Transverse colon (tissue), 4 donors: ENCODE measurements around the gene FILIP1L.

Experiments
- EP300 ChIP-seq: sonication (generic); formaldehyde crosslinking; IDR thresholded peaks from one replicate; pipeline ENCODE4 v1.6.1; 2017; ENCODE audit warnings: antibody characterized with exemption, low read depth
- POLR2A ChIP-seq: fragments of 450-650 bp; IDR thresholded peaks from one replicate; pipeline ENCODE4 v1.6.1; 2016; ENCODE audit warnings: antibody characterized with exemption, mild to moderate bottlenecking, moderate library complexity
- POLR2AphosphoS5 ChIP-seq, 3 donors: sonication (generic); formaldehyde crosslinking; IDR thresholded peaks; one replicate each; pipeline ENCODE4 v1.6.1; 2016; ENCODE audit warnings: antibody characterized with exemption in 3 of 3
- TF ChIP-seq, protein P1 (sequence below), 5 experiments: fragments of 200-600 bp in 3 of 5; fragments of 450-650 bp in 2 of 5; sonication (generic) in 3 of 5; IDR thresholded peaks; 1 replicate in 2 of 5; 2 replicates in 3 of 5; pipeline ENCODE4 v1.5.1; 2016 to 2017; ENCODE audit warnings: antibody characterized with exemption in 5 of 5, inconsistent platforms in 3 of 5, mild to moderate bottlenecking in 2 of 5, moderate library complexity in 1 of 5

DNA sequence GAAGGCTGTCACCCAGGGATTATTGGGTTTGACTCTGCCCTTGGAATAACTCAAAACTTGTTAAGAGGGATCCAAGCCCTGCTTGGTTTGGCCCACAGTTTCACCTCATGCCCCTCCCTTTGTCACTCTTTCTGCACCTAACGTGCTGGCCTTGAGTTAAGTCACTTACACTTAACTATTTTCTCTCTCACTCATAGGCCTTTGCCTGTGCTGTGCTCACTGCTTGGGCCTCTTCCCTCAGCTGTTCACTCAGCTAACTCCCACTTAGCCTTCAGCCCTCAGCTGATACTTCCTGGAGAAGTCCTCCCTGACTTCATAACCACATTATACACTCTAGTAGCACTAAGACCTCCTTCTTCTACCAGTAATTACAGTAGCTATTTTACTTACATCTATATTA is 163.4 kb downstream of the FILIP1L start:
- TF ChIP-seq, protein P1, sequence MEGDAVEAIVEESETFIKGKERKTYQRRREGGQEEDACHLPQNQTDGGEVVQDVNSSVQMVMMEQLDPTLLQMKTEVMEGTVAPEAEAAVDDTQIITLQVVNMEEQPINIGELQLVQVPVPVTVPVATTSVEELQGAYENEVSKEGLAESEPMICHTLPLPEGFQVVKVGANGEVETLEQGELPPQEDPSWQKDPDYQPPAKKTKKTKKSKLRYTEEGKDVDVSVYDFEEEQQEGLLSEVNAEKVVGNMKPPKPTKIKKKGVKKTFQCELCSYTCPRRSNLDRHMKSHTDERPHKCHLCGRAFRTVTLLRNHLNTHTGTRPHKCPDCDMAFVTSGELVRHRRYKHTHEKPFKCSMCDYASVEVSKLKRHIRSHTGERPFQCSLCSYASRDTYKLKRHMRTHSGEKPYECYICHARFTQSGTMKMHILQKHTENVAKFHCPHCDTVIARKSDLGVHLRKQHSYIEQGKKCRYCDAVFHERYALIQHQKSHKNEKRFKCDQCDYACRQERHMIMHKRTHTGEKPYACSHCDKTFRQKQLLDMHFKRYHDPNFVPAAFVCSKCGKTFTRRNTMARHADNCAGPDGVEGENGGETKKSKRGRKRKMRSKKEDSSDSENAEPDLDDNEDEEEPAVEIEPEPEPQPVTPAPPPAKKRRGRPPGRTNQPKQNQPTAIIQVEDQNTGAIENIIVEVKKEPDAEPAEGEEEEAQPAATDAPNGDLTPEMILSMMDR (IDR thresholded peaks at IDR 0.05), result no peak
- TF ChIP-seq POLR2A (no peak), POLR2AphosphoS5 (IDR thresholded peaks at IDR 0.05) (no peak), EP300 (no peak)
